Activated CD8-positive, alpha-beta T cell treated with anti-CD3 and anti-CD28 coated beads, Interleukin-2, amount 10 ng/mL, durations not matched to agents 7 days and 5 days (primary cell): ENCODE results near the gene CCN5. TPM values are rescaled to one million over a fixed set of nuclear protein-coding genes. Genes with fewer than 3 reads are reported as not detected.
"Not testable (repeated sequence)": the region's sequence is repeated elsewhere in the genome, so short reads cannot be mapped to it uniquely, and the experiment has no call there.

Experiments
- ATAC-seq: fragments of 150-1000 bp; cut with Tn5 transposase; one replicate; pipeline ENCODE4 v1.10.0; 2021; ENCODE audit warnings: moderate library complexity
- CTCF ChIA-PET: fragments of 350-600 bp; sonication (Branson Sonifier 250); formaldehyde crosslinking; loops from one replicate; lab custom pipeline; 2021; ENCODE audit warnings: antibody characterized with exemption; lab: Charles Lee
- POLR2A ChIA-PET: fragments of 350-600 bp; sonication (Branson Sonifier 250); formaldehyde crosslinking; loops from one replicate; lab custom pipeline; 2021; ENCODE audit warnings: antibody characterized with exemption; lab: Charles Lee
- DNase-seq: peaks from one replicate; pipeline ENCODE4 v3.0.0-alpha.2; 2020
- H3K27ac Mint-ChIP-seq: one replicate; pipeline ENCODE4 v1.8.0; 2021; ENCODE audit warnings: mild to moderate bottlenecking, mixed read lengths
- H3K27me3 Mint-ChIP-seq: one replicate; pipeline ENCODE4 v1.8.0; 2021; ENCODE audit warnings: low read depth, mixed read lengths
- H3K36me3 Mint-ChIP-seq: one replicate; pipeline ENCODE4 v1.8.0; 2021; ENCODE audit warnings: low read depth, mixed read lengths
- H3K4me1 Mint-ChIP-seq: one replicate; pipeline ENCODE4 v1.8.0; 2021; ENCODE audit warnings: low read depth, mixed read lengths
- H3K4me3 Mint-ChIP-seq: one replicate; pipeline ENCODE4 v1.8.0; 2021; ENCODE audit warnings: mild to moderate bottlenecking, mixed read lengths
- H3K9me3 Mint-ChIP-seq: one replicate; pipeline ENCODE4 v1.8.0; 2022; ENCODE audit warnings: mixed read lengths; ENCODE audit not compliant: insufficient read depth
- total RNA-seq, 2 experiments: library from RNA; stranded (reverse); gene quantifications; one replicate each; pipeline ENCODE4 v1.2.3, GENCODE V29; 2021

Gene CCN5
- total RNA-seq, 2 experiments from 2014 or later, result not detected

DNA sequence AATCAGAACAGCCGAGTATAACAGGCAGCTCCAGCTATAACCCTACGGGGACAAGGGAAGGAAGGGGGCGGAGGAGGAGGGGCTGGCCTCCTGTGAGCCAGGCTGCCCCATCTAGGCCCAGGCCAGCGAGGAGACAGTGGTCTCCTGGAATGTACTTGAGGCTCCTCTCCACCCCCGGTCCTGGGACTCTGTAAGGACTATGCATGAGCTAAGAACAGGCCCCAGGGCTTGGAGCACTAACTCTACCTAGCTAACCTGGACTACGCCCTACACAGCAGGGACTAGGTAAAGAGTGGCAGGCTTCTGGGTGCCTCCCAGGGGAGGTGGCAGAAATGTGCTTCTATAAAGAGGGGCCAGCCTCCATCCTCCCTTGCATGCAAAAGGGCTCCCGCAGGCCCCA is 39.4 kb downstream of the CCN5 start:
- Mint-ChIP-seq H3K4me1 (peaks cover 3% of the 10 kb centered on the region), H3K27ac (no peak overlapping the region), H3K4me3 (no peak overlapping the region), H3K36me3 (no peaks in the 10 kb centered on the region), H3K27me3 (peaks cover 5% of the 10 kb centered on the region), H3K9me3 (no peaks in the 10 kb centered on the region)
- POLR2A ChIA-PET, result no interaction called here
- DNase-seq, result no peak
- ATAC-seq, result no peak
- CTCF ChIA-PET, result interaction anchor here (4.1 kb wide), 1 partner anchor 7 kb away, joined by 16 read pairs; no protein-coding TSS in a partner anchor

DNA sequence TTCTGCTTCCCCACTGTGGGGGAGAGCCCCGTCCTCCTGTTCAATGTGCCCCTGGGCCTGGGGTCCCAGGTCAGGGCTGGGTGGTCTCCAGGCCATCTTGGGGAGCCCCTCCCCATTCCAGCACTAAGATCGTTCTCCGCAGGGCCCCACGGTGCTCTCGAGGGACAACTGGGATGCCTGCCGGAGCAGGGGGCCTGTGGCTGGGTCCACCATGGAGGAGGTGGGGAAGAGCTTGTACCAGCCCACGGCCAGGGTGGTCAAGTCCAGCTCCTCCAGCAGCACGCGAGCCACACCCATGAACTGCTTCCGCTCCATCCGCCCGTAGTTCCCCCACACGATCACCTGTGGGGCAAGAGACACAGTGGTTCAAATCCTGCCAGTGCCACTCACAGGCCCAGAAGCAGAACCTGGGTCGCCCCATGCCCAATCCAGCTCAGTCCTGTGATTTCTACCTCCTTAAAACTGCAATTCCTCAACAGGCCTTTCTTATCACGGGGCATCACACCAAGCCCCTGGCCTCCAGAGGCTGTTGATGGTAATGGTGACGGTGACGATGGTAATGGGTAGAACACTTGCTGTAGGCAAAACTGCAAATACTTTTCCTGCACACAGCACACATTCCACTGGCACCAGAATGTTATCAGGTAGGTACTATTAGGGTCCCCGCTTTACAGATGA is 41.0 kb downstream of the CCN5 start:
- Mint-ChIP-seq H3K4me3 (no peak overlapping the region), H3K27ac (no peak overlapping the region), H3K36me3 (no peaks in the 10 kb centered on the region), H3K27me3 (peaks cover 7% of the 10 kb centered on the region), H3K4me1 (peaks cover 3% of the 10 kb centered on the region), H3K9me3 (no peaks in the 10 kb centered on the region)
- ATAC-seq, result no peak
- no peak for DNase-seq
- POLR2A ChIA-PET, result no interaction called here
- CTCF ChIA-PET, result interaction anchor here (4.1 kb wide), 1 partner anchor 9 kb away, joined by 16 read pairs; no protein-coding TSS in a partner anchor

DNA sequence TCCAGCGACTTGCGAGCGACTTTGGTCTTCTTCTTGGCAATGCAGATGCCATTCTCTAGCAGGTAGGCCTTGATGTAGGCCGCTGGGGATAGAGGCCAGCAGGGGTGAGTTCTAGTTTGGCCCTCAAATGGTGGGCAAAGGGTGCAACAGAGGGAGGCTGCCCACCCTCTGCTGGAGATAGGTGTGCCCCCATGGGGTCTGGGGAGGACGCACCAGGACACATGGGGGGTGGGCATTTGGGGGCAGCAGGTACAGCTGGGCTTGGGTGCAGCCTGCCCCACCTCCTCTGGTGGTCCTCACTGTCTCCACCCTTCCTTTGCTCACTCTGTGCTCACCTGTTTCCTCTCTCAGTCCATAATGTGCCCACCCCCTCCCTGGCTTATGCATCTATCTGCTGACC is 41.8 kb downstream of the CCN5 start:
- Mint-ChIP-seq H3K36me3 (no peaks in the 10 kb centered on the region), H3K9me3 (no peaks in the 10 kb centered on the region), H3K27ac (no peak overlapping the region), H3K4me3 (no peak overlapping the region), H3K27me3 (peaks cover 7% of the 10 kb centered on the region), H3K4me1 (peaks cover 3% of the 10 kb centered on the region)
- POLR2A ChIA-PET, result interaction anchor here (0.5 kb wide), 1 partner anchor 58 kb away, joined by 3 read pairs; no protein-coding TSS in a partner anchor
- CTCF ChIA-PET, result interaction anchor here (4.1 kb wide), 1 partner anchor 10 kb away, joined by 16 read pairs; no protein-coding TSS in a partner anchor
- no peak for ATAC-seq
- DNase-seq, result no peak

DNA sequence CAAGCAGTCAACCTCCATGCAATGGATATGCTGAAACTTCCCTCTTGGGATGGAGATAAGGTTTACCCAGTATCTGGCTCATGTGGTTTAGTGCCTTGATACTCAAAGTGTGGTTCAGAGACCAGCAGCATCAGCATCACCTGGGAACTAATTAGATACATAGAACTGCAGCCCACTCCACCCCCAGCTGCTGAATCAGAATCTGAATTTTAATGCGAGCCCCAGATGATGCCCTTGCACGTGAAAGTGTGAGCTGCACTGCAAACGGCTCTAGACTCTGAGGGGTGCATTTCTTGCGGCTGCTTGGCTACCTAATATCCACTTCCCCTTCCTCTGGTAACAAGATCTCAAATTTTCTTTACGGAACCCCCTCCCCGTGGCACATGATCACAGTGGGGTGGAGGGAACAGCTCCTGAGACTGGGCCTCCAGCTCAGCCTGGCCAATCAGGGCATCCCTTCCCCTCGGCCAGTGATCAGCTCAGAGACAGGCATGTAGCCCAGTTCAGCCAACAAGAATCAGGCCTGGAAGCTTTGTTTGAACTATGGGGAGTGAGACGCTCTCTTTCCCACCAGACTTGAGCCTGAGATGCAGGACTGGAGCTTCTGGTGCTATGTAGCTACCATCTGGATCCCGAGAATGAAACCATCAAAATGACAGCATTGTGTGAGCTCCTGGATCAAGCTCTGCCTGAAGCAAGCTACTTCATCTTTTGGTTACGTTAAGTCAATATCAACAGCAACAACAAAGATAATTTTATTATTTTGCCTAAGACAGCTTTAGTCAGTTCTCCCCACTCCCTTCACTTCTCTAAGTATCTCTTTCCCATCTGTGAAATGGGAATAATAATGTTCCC is 43.3 kb downstream of the CCN5 start:
- DNase-seq, result no peak
- peaks cover 3% of the 10 kb centered on the region for H3K4me1 Mint-ChIP-seq
- H3K27ac Mint-ChIP-seq, result no peak overlapping the region
- CTCF ChIA-PET, result interaction anchor here (4.1 kb wide), 1 partner anchor 11 kb away, joined by 16 read pairs; no protein-coding TSS in a partner anchor
- POLR2A ChIA-PET, result no interaction called here
- H3K4me3 Mint-ChIP-seq, result no peak overlapping the region
- H3K9me3 Mint-ChIP-seq, result no peaks in the 10 kb centered on the region
- H3K36me3 Mint-ChIP-seq, result no peaks in the 10 kb centered on the region
- ATAC-seq, result no peak
- H3K27me3 Mint-ChIP-seq, result peaks cover 7% of the 10 kb centered on the region

DNA sequence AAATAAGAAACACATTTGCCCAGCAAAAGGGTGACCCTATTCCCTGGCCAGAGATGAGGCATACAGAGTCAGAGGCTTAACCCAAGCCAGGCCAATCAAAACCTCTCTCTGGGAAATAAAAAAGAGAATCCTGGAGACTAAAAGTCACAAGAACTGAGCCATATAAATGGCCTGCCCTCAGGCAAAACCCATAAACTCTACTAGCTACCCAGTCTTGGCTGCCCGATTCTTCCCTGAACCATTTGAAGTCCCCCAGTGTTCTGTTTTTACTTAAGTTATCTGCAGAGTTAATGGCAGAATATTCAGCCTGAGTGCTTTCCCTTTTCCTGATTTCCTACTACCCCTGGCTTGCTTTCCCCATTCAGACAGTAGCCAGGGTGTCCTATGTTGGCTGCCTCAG is 44.4 kb downstream of the CCN5 start:
- H3K4me1 Mint-ChIP-seq, result peaks cover 3% of the 10 kb centered on the region
- POLR2A ChIA-PET, result no interaction called here
- CTCF ChIA-PET, result interaction anchor here (1.7 kb wide), 1 partner anchor 107 kb away, joined by 4 read pairs; no protein-coding TSS in a partner anchor
- no peaks in the 10 kb centered on the region for H3K36me3 Mint-ChIP-seq
- ATAC-seq, result no peak
- no peaks in the 10 kb centered on the region for H3K9me3 Mint-ChIP-seq
- peaks cover 12% of the 10 kb centered on the region for H3K27me3 Mint-ChIP-seq
- no peak for DNase-seq
- H3K4me3 Mint-ChIP-seq, result no peak overlapping the region
- H3K27ac Mint-ChIP-seq, result no peak overlapping the region

DNA sequence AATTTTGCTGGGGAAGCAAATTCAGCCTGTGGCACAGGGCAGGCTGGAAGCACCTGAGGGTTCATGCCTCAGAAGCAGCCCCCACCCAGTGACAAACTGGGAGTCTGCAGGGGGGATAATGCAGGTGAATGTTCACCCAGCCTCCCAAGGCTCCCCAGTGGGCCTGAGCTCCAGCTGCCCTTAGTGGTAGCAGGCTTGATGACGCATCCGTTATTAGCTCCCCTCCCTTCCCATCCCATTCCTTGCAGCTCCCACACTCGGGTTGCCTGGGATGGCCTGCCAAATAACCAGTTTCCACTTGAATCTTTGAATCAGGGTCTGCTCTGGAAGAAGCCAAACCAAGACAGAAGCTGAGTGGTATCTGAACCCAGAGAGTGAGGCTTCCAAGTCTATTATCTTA is 46.3 kb downstream of the CCN5 start:
- Mint-ChIP-seq H3K9me3 (no peaks in the 10 kb centered on the region), H3K27me3 (peaks cover 19% of the 10 kb centered on the region), H3K36me3 (no peaks in the 10 kb centered on the region), H3K4me1 (peaks cover 3% of the 10 kb centered on the region), H3K4me3 (no peak overlapping the region), H3K27ac (no peak overlapping the region)
- ATAC-seq (no peak), DNase-seq (no peak)
- ChIA-PET CTCF (interaction anchor here (1.7 kb wide), 1 partner anchor 105 kb away, joined by 4 read pairs; no protein-coding TSS in a partner anchor), POLR2A (no interaction called here)

DNA sequence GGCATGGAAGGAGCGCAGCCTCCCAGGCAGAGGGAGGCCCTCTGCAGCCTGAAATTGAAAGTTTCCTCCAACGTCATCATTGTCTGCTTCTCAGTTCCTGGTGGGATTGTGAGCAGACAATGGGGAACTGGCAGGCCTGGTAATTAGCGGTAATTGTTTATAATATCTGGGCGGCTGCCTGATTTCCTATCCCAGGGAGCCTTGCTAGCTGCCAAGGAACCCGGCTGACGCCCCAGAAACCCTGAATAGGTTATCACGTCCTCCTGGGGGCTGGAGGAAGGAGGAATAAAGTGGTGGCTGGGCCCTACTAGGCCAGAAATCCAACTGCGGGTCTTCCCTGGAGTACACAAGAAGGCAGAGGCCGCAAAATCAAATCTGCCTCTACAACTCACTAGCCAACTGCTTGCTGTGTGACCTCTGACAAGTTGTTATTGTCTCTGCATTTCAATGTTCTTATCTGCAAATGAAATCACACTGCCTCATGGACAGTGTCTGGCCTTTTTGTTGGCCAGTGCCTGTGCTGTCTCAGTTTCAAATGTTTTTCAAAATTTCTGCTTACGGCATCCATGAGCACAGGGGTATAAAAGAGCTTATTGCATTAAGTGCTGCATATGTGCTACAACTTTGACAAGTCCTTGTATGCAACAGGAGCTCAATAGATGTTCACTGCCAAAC is 47.4 kb downstream of the CCN5 start:
- DNase-seq (no peak), ATAC-seq (no peak)
- ChIA-PET CTCF (no interaction called here), POLR2A (no interaction called here)
- peaks cover 20% of the 10 kb centered on the region for H3K27me3 Mint-ChIP-seq
- no peak overlapping the region for H3K27ac Mint-ChIP-seq
- no peak overlapping the region for H3K4me3 Mint-ChIP-seq
- H3K9me3 Mint-ChIP-seq, result no peaks in the 10 kb centered on the region
- peaks cover 3% of the 10 kb centered on the region for H3K4me1 Mint-ChIP-seq
- H3K36me3 Mint-ChIP-seq, result no peaks in the 10 kb centered on the region

DNA sequence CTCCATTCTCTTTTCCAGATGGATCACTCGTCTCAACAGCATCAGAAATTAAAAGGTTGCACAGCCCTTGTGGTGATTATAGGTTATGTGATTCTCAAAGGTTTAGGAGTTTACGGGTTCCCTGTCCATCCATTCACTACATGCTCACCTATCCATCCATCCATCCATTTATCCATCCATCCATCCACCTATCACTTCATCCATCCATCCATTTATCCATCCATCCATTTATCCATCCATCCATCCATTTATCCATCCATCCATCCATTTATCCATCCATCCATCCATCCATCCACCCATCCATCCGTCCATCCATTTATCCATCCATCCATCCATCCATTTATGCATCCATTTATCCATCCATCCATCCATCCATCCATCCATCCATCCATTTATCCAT is 48.6 kb downstream of the CCN5 start:
- POLR2A ChIA-PET, H3K36me3 Mint-ChIP-seq, DNase-seq, H3K4me1 Mint-ChIP-seq, H3K9me3 Mint-ChIP-seq, ATAC-seq, H3K27ac Mint-ChIP-seq, H3K4me3 Mint-ChIP-seq, CTCF ChIA-PET: not testable (repeated sequence)
- peaks cover 20% of the 10 kb centered on the region for H3K27me3 Mint-ChIP-seq

DNA sequence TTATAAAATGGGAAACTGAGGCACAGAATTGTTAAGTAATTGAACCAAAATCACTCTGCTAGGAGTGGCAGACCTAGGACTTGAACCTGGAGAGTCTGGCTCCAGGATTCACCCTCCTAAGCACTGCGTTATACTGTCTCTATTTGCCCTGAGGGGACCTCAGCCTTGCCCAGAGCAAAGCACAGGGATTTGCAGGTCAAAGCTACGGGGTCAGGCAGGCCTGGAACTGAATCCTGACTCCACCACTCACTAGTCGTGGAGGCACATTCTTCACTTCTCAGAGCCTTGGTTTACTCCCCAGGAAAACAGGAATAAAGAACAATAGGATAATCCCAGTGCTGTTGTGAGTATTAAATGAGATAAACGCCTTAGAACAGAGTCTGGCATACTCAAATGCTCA is 49.9 kb downstream of the CCN5 start:
- POLR2A ChIA-PET, result no interaction called here
- no peak overlapping the region for H3K27ac Mint-ChIP-seq
- no peak for ATAC-seq
- H3K36me3 Mint-ChIP-seq, result no peaks in the 10 kb centered on the region
- H3K4me1 Mint-ChIP-seq, result no peaks in the 10 kb centered on the region
- H3K4me3 Mint-ChIP-seq, result no peak overlapping the region
- no peak for DNase-seq
- H3K9me3 Mint-ChIP-seq, result no peaks in the 10 kb centered on the region
- CTCF ChIA-PET, result no interaction called here
- peaks cover 13% of the 10 kb centered on the region for H3K27me3 Mint-ChIP-seq

DNA sequence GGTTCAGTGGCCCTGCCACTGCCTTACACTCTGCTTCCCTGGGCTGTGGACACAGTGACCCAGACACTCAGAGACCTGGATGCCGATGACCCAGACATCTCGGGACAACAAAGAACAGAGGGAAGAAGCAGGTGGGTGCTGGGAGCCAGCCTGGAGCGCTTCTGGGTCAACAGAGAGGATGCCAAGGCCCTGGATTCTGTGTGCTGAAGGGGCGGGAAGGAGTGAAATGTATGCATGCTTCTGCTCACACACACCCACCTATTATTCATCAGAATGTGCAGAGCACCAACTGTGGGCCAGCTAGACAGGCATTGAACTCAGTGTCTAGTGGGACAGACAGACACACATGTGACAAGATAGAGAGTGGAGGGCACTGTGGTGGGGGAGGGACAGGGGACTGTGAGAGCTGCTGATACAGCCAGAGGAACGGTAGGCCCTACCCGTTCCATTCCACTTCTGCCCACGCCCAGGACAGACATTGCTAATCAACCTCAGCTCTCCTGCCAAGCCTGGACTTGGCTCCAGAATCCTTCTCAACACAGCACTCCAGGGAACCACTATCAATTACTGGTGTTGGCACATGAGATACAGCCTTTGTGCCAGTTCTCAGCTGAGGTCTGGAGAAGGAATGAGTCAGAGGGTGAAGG is 50.7 kb downstream of the CCN5 start:
- Mint-ChIP-seq H3K27ac (no peak overlapping the region), H3K27me3 (peaks cover 13% of the 10 kb centered on the region), H3K4me1 (no peaks in the 10 kb centered on the region), H3K4me3 (no peak overlapping the region), H3K36me3 (no peaks in the 10 kb centered on the region), H3K9me3 (no peaks in the 10 kb centered on the region)
- DNase-seq (no peak), ATAC-seq (no peak)
- ChIA-PET POLR2A (no interaction called here), CTCF (no interaction called here)

DNA sequence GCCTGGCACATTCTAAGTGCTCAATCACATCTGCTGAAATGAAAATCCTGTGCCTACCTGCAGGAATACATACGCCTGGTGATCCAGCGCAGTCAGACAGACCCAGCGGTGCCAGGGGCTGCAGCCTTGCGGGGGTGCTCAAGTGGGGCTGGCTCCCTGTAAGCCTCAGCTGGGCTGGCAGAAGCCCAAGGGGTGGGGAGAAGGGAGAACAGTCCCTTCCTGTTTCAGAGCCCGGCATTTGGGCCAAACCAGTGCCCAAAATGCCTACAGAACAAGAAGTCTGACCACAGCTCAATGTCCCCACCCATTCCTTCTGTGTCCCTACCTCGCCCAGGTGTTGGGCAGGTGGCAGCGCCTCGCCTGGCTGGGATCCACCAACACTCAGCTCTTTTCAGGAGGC is 53.1 kb downstream of the CCN5 start:
- Mint-ChIP-seq H3K4me3 (no peak overlapping the region), H3K9me3 (no peaks in the 10 kb centered on the region), H3K27ac (no peak overlapping the region), H3K4me1 (no peaks in the 10 kb centered on the region), H3K27me3 (peaks cover 15% of the 10 kb centered on the region), H3K36me3 (no peaks in the 10 kb centered on the region)
- no peak for ATAC-seq
- ChIA-PET POLR2A (no interaction called here), CTCF (interaction anchor here (2.0 kb wide), 1 partner anchor 21 kb away, joined by 4 read pairs; no protein-coding TSS in a partner anchor)
- no peak for DNase-seq
